Neuronal stem cell (in vitro differentiated cells): ENCODE results near the gene LPP.

Experiments used
- DNase-seq: peaks from one replicate; pipeline ENCODE4 v3.0.0-alpha.2; 2013; ENCODE audit warnings: low spot score
- H2AFZ ChIP-seq: one replicate; pipeline ENCODE4 v1.6.1; 2013; ENCODE audit warnings: mild to moderate bottlenecking, low read length, inconsistent platforms
- H2AK5ac ChIP-seq: 2 replicates; pipeline ENCODE4 v1.6.1; 2013; ENCODE audit warnings: low read depth, mild to moderate bottlenecking, inconsistent platforms, low read length, moderate library complexity, mixed read lengths
- H2BK120ac ChIP-seq: 2 replicates; pipeline ENCODE4 v1.6.1; 2013; ENCODE audit warnings: low read depth, mild to moderate bottlenecking, inconsistent platforms, low read length, moderate library complexity, mixed read lengths
- H2BK12ac ChIP-seq: one replicate; pipeline ENCODE4 v1.6.1; 2013; ENCODE audit warnings: low read length, inconsistent platforms
- H2BK15ac ChIP-seq: 2 replicates; pipeline ENCODE4 v1.6.1; 2013; ENCODE audit warnings: mild to moderate bottlenecking, low read length, inconsistent platforms, mixed read lengths
- H2BK5ac ChIP-seq: one replicate; pipeline ENCODE4 v1.6.1; 2013; ENCODE audit warnings: inconsistent platforms, mild to moderate bottlenecking, low read length, moderate library complexity
- H3K14ac ChIP-seq: one replicate; pipeline ENCODE4 v1.6.1; 2013; ENCODE audit warnings: low read length, inconsistent platforms
- H3K18ac ChIP-seq: 2 replicates; pipeline ENCODE4 v1.6.1; 2013; ENCODE audit warnings: low read length, inconsistent platforms
- H3K23ac ChIP-seq: 2 replicates; pipeline ENCODE4 v1.6.1; 2013; ENCODE audit warnings: low read depth, mild to moderate bottlenecking, mixed read lengths, low read length, inconsistent platforms; ENCODE audit not compliant: poor library complexity
- H3K27ac ChIP-seq: replicated peaks from 3 replicates; pipeline ENCODE4 v1.5.1; 2013; ENCODE audit warnings: low read length, inconsistent platforms
- H3K27me3 ChIP-seq, 3 experiments: 2 replicates each; pipeline ENCODE4 v1.6.1; 2013; ENCODE audit warnings: low read length in 3 of 3, mild to moderate bottlenecking in 2 of 3, inconsistent platforms in 1 of 3, low read depth in 1 of 3, mixed read lengths in 1 of 3, moderate library complexity in 1 of 3; ENCODE audit not compliant: control insufficient read depth in 3 of 3, insufficient read depth in 3 of 3
- H3K36me3 ChIP-seq, 2 donors: replicated peaks in 1 of 2; 2 replicates each; pipeline ENCODE4 v1.6.1; 2013; ENCODE audit warnings: low read length in 2 of 2; ENCODE audit not compliant: control insufficient read depth in 2 of 2, insufficient read depth in 2 of 2
- H3K4ac ChIP-seq: 2 replicates; pipeline ENCODE4 v1.6.1; 2013; ENCODE audit warnings: inconsistent platforms, mild to moderate bottlenecking, low read length, moderate library complexity
- H3K4me1 ChIP-seq, 2 donors: 1 replicate in 1 of 2; 2 replicates in 1 of 2; pipeline ENCODE4 v1.6.1; 2013; ENCODE audit warnings: low read length in 2 of 2, low read depth in 1 of 2; ENCODE audit not compliant: control insufficient read depth in 2 of 2, insufficient read depth in 1 of 2
- H3K4me2 ChIP-seq: one replicate; pipeline ENCODE4 v1.6.1; 2013; ENCODE audit warnings: mild to moderate bottlenecking, low read length, inconsistent platforms; ENCODE audit not compliant: insufficient read depth, poor library complexity, severe bottlenecking
- H3K4me3 ChIP-seq, 2 donors: 2 replicates each; pipeline ENCODE4 v1.5.1; 2013; ENCODE audit warnings: low read length in 2 of 2, mild to moderate bottlenecking in 2 of 2, inconsistent platforms in 1 of 2, moderate library complexity in 1 of 2
- H3K79me1 ChIP-seq: one replicate; pipeline ENCODE4 v1.6.1; 2013; ENCODE audit warnings: low read depth, mild to moderate bottlenecking, inconsistent platforms, low read length, moderate library complexity
- H3K9ac ChIP-seq: one replicate; pipeline ENCODE4 v1.6.1; 2013; ENCODE audit warnings: mild to moderate bottlenecking, low read depth, low read length, inconsistent platforms; ENCODE audit not compliant: poor library complexity
- H3K9me3 ChIP-seq, 2 donors: replicated peaks in 1 of 2; 2 replicates each; pipeline versions ENCODE3 to v1.6.1; 2013; ENCODE audit warnings: low read length in 2 of 2, mild to moderate bottlenecking in 2 of 2, inconsistent platforms in 1 of 2, low read depth in 1 of 2, mixed read lengths in 1 of 2, moderate library complexity in 1 of 2; ENCODE audit not compliant: control insufficient read depth in 2 of 2, insufficient read depth in 1 of 2
- H4K8ac ChIP-seq: one replicate; pipeline ENCODE4 v1.6.1; 2013; ENCODE audit warnings: low read depth, mild to moderate bottlenecking, inconsistent platforms, low read length, moderate library complexity
- H4K91ac ChIP-seq: one replicate; pipeline ENCODE4 v1.6.1; 2013; ENCODE audit warnings: low read length, low read depth, mild to moderate bottlenecking, inconsistent platforms; ENCODE audit not compliant: poor library complexity
- WGBS, 2 donors: extraction: QIAGEN DNeasy Blood & Tissue Kit; methylation state at CpG; one replicate each; pipeline ENCODE4 v1.1.7; 2013; ENCODE audit warnings: missing lambda C conversion rate in 2 of 2, mixed read lengths in 1 of 2; ENCODE audit not compliant: insufficient read length in 2 of 2, insufficient replicate concordance in 1 of 2; ENCODE audit errors: extremely low coverage in 2 of 2; 5-methylcytosine and 5-hydroxymethylcytosine counted together

LPP gene

GRCh38 chr3:188150982-188151381, 3.0 kb upstream of the LPP start:
- Histone ChIP-seq H3K9ac (no peak overlapping the region), H3K18ac (no peak overlapping the region), H3K9me3 (no peaks in the 10 kb centered on the region), H4K91ac (no peak overlapping the region), H3K27ac (no peak overlapping the region), H3K27me3 (no peaks in the 10 kb centered on the region), H3K36me3 (no peaks in the 10 kb centered on the region), H2AK5ac (no peak overlapping the region), H3K4me1 (peaks cover 8 to 12% of the 10 kb centered on the region in 2 donors), H2BK120ac (no peak overlapping the region), H3K23ac (no peak overlapping the region), H2BK12ac (no peak overlapping the region), H3K79me1 (peaks cover 2% of the 10 kb centered on the region), H3K4me2 (no peak overlapping the region), H4K8ac (no peak overlapping the region), H3K4me3 (no peak overlapping the region), H2BK5ac (no peak overlapping the region), H3K14ac (no peak overlapping the region), H3K4ac (no peak overlapping the region), H2BK15ac (no peak overlapping the region), H2AFZ (no peak overlapping the region)
- no peak for DNase-seq
- no CpG with 5 or more reads among the region's 6 CpGs for WGBS, 2 donors

GRCh38 chr3:188151438-188151837, 2.5 kb upstream of the LPP start:
- Histone ChIP-seq H4K8ac (no peak overlapping the region), H2AK5ac (no peak overlapping the region), H3K9me3 (no peaks in the 10 kb centered on the region), H3K14ac (no peak overlapping the region), H2BK15ac (no peak overlapping the region), H3K18ac (no peak overlapping the region), H3K4me1 (peaks cover 8 to 12% of the 10 kb centered on the region in 2 donors), H2BK5ac (no peak overlapping the region), H3K27me3 (no peaks in the 10 kb centered on the region), H3K4me2 (no peak overlapping the region), H4K91ac (no peak overlapping the region), H3K36me3 (no peaks in the 10 kb centered on the region), H3K4me3 (no peak overlapping the region), H2AFZ (no peak overlapping the region), H3K9ac (no peak overlapping the region), H2BK120ac (no peak overlapping the region), H3K27ac (no peak overlapping the region), H2BK12ac (no peak overlapping the region), H3K79me1 (peaks cover 2% of the 10 kb centered on the region), H3K23ac (no peak overlapping the region), H3K4ac (no peak overlapping the region)
- no peak for DNase-seq
- no CpG with 5 or more reads among the region's 4 CpGs for WGBS, 2 donors

- H3K27me3 ChIP-seq, result no peaks in the 10 kb centered on the region
- DNase-seq, result peak; percentile 21
- peaks cover 8 to 12% of the 10 kb centered on the region in 2 donors for H3K4me1 ChIP-seq
- H3K18ac ChIP-seq, result peak overlapping the region; percentile 97
- no peak overlapping the region for H4K91ac ChIP-seq
- H3K9ac ChIP-seq, result peak overlapping the region; percentile 84
- no peaks in the 10 kb centered on the region for H3K36me3 ChIP-seq
- H3K4me3 ChIP-seq, result peak overlapping the region; percentile 54 to 86
- peak overlapping the region; percentile 54 for H2BK15ac ChIP-seq
- H3K4me2 ChIP-seq, result peak overlapping the region; percentile 90
- H3K4ac ChIP-seq, result no peak overlapping the region
- H3K9me3 ChIP-seq, result no peaks in the 10 kb centered on the region
- H3K79me1 ChIP-seq, result peaks cover 2% of the 10 kb centered on the region
- H2AK5ac ChIP-seq, result no peak overlapping the region
- no peak overlapping the region for H3K23ac ChIP-seq
- no peak overlapping the region for H2BK12ac ChIP-seq
- H3K27ac ChIP-seq, result peak overlapping the region; percentile 58
- peak overlapping the region; percentile 4 for H2BK120ac ChIP-seq
- peak overlapping the region; percentile 98 for H2AFZ ChIP-seq
- WGBS, 2 donors, result no CpG with 5 or more reads among the region's 25 CpGs
- H3K14ac ChIP-seq, result no peak overlapping the region
- peak overlapping the region; percentile 30 for H2BK5ac ChIP-seq
- no peak overlapping the region for H4K8ac ChIP-seq
Measured at GRCh38 chr3:188152660-188153436, 1.1 kb upstream of the LPP start.

GRCh38 chr3:188153437-188154013, 432 bp upstream of the LPP start:
- Histone ChIP-seq H3K18ac (peak overlapping the region; percentile 97), H3K4me3 (peak overlapping the region; percentile 54 to 86), H3K79me1 (peaks cover 2% of the 10 kb centered on the region), H2BK5ac (peak overlapping the region; percentile 30), H3K27ac (peak overlapping the region; percentile 77), H4K91ac (peak overlapping the region; percentile 82), H3K9ac (peak overlapping the region; percentile 87), H3K23ac (peak overlapping the region; percentile 57), H2BK15ac (peak overlapping the region; percentile 54), H2BK120ac (peak overlapping the region; percentile 85), H3K36me3 (no peaks in the 10 kb centered on the region), H4K8ac (no peak overlapping the region), H2AK5ac (no peak overlapping the region), H3K4me2 (peak overlapping the region; percentile 90), H3K4me1 (peaks cover 8 to 12% of the 10 kb centered on the region in 2 donors), H2BK12ac (peak overlapping the region; percentile 93), H3K4ac (no peak overlapping the region), H3K9me3 (no peaks in the 10 kb centered on the region), H3K14ac (peak overlapping the region; percentile 86), H3K27me3 (no peaks in the 10 kb centered on the region), H2AFZ (peak overlapping the region; percentile 98)
- peak; percentile 86 for DNase-seq
- WGBS, 2 donors, result no CpG with 5 or more reads among the region's 36 CpGs
